Measurements from ENCODE around the gene MAP2K3.

GRCh38 chr17:21299981-21300600 is 15.6 kb downstream of the MAP2K3 start:
- no peak for TF ChIP-seq CTCF (IDR thresholded peaks at IDR 0.05)
- TF ChIP-seq EP300 (IDR thresholded peaks at IDR 0.05), result no peak
- TF ChIP-seq POLR2A (IDR thresholded peaks at IDR 0.05), result no peak

Measured in tibial nerve (tissue), 4 donors.